A673 (cell line): ENCODE results near the gene PUM1. TPM values are rescaled to one million over a fixed set of nuclear protein-coding genes. Genes with fewer than 3 reads are reported as not detected.
A peak's percentile ranks its signal among the peaks of the same experiment; 100 is the strongest.

Source experiments
- Bru-seq: library from RNA; stranded (reverse); fragments of 400-500 nt; gene quantifications from one replicate; lab custom pipeline; 2021; lab: Mats Ljungman, UMichigan
- BruChase-seq, 2 experiments: library from RNA; stranded (reverse); fragments of 400-500 nt; gene quantifications; one replicate each; lab custom pipeline; 2021; lab: Mats Ljungman, UMichigan
- BruUV-seq: library from RNA; stranded (reverse); fragments of 400-500 nt; replicated peaks from 2 replicates; lab custom pipeline; 2021; lab: Mats Ljungman, UMichigan
- CTCF ChIA-PET: fragments of 300-600 bp; sonication (Branson Sonifier 250); formaldehyde crosslinking; loops from one replicate; lab custom pipeline; 2022; ENCODE audit warnings: antibody characterized with exemption; lab: Charles Lee
- POLR2A ChIA-PET: fragments of 300-600 bp; sonication (Branson Sonifier 250); formaldehyde crosslinking; loops from one replicate; lab custom pipeline; 2022; ENCODE audit warnings: antibody characterized with exemption; ENCODE audit not compliant: low non-redundant PET; lab: Charles Lee
- DNase-seq: peaks from one replicate; pipeline ENCODE4 v3.0.0-alpha.2; 2015; ENCODE audit warnings: low spot score
- H3K27ac ChIP-seq: fragments of 200-600 bp; sonication (generic); 2 replicates; pipeline ENCODE4 v1.5.1; 2016; ENCODE audit warnings: mixed run types, low read depth, mild to moderate bottlenecking, mixed read lengths, antibody characterized with exemption, low read length; ENCODE audit not compliant: poor library complexity, severe bottlenecking
- H3K27me3 ChIP-seq: fragments of 200-600 bp; sonication (generic); replicated peaks from 2 replicates; pipeline ENCODE4 v1.6.1; 2017; ENCODE audit warnings: mixed run types, low read depth, mild to moderate bottlenecking, mixed read lengths, antibody characterized with exemption, low read length; ENCODE audit not compliant: insufficient read depth, poor library complexity
- H3K36me3 ChIP-seq: fragments of 200-600 bp; sonication (generic); 2 replicates; pipeline ENCODE4 v1.6.1; 2016; ENCODE audit warnings: mixed run types, mild to moderate bottlenecking, mixed read lengths, antibody characterized with exemption, low read length; ENCODE audit not compliant: insufficient read depth, poor library complexity, severe bottlenecking
- H3K4me1 ChIP-seq: fragments of 200-600 bp; sonication (generic); 2 replicates; pipeline ENCODE4 v1.6.1; 2017; ENCODE audit warnings: mixed run types, mild to moderate bottlenecking, mixed read lengths, antibody characterized with exemption, low read length; ENCODE audit not compliant: insufficient read depth, poor library complexity, severe bottlenecking
- H3K4me3 ChIP-seq: fragments of 200-600 bp; sonication (generic); 2 replicates; pipeline ENCODE4 v1.5.1; 2016; ENCODE audit warnings: low read depth, mixed run types, mild to moderate bottlenecking, mixed read lengths, low read length; ENCODE audit not compliant: poor library complexity, severe bottlenecking
- H3K9me3 ChIP-seq: fragments of 200-600 bp; sonication (generic); 2 replicates; pipeline ENCODE4 v1.6.1; 2016; ENCODE audit warnings: mixed run types, low read depth, mild to moderate bottlenecking, mixed read lengths, antibody characterized with exemption, low read length; ENCODE audit not compliant: poor library complexity, severe bottlenecking
- EZH2 ChIP-seq: fragments of 200-600 bp; sonication (generic); IDR thresholded peaks from 2 replicates; pipeline ENCODE4 v1.6.1; 2017; ENCODE audit warnings: borderline replicate concordance, low read depth, mild to moderate bottlenecking, mixed read lengths, antibody characterized with exemption, low read length; ENCODE audit not compliant: poor library complexity, severe bottlenecking
- intact Hi-C: fragments of 100-400 bp; cut with micrococcal nuclease; formaldehyde crosslinking; loops from one replicate; pipeline ENCODE4 v1.10.0; 2022; ENCODE audit not compliant: unreplicated experiment
- long read RNA-seq: library from polyadenylated mRNA; stranded (forward); transcript quantifications from one replicate; pipeline ENCODE4 v2.0.0, GENCODE V29; 2022
- total RNA-seq: library from RNA; stranded (reverse); gene quantifications from 2 replicates; pipeline ENCODE4 v1.2.3, GENCODE V29; 2021
- TF ChIP-seq, protein P1 (sequence below): fragments of 300-800, 200-600 bp; sonication (generic); conservative IDR thresholded peaks from 2 replicates; pipeline ENCODE4 v1.5.1; 2017; ENCODE audit warnings: low read depth, mild to moderate bottlenecking, antibody characterized with exemption, low read length, moderate library complexity, mixed read lengths

PUM1 gene, protein sequence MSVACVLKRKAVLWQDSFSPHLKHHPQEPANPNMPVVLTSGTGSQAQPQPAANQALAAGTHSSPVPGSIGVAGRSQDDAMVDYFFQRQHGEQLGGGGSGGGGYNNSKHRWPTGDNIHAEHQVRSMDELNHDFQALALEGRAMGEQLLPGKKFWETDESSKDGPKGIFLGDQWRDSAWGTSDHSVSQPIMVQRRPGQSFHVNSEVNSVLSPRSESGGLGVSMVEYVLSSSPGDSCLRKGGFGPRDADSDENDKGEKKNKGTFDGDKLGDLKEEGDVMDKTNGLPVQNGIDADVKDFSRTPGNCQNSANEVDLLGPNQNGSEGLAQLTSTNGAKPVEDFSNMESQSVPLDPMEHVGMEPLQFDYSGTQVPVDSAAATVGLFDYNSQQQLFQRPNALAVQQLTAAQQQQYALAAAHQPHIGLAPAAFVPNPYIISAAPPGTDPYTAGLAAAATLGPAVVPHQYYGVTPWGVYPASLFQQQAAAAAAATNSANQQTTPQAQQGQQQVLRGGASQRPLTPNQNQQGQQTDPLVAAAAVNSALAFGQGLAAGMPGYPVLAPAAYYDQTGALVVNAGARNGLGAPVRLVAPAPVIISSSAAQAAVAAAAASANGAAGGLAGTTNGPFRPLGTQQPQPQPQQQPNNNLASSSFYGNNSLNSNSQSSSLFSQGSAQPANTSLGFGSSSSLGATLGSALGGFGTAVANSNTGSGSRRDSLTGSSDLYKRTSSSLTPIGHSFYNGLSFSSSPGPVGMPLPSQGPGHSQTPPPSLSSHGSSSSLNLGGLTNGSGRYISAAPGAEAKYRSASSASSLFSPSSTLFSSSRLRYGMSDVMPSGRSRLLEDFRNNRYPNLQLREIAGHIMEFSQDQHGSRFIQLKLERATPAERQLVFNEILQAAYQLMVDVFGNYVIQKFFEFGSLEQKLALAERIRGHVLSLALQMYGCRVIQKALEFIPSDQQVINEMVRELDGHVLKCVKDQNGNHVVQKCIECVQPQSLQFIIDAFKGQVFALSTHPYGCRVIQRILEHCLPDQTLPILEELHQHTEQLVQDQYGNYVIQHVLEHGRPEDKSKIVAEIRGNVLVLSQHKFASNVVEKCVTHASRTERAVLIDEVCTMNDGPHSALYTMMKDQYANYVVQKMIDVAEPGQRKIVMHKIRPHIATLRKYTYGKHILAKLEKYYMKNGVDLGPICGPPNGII
- 135 and 138 TPM in 2 replicates for total RNA-seq
- Bru-seq, nascent RNA = percentile 97 among the genes with signal in this experiment
- BruChase-seq, experiment 1, labeled RNA remaining after a 2-hour chase = percentile 92 among the genes with signal in this experiment
- BruChase-seq, experiment 2, labeled RNA remaining after a 6-hour chase = percentile 86 among the genes with signal in this experiment
- long read RNA-seq, full-length matches to known transcripts = 41 of 143 reads
- long read RNA-seq, partial matches to known transcripts = 22 of 143 reads
- long read RNA-seq, other reads (novel, unspliced or antisense) = 80 of 143 reads

DNA sequence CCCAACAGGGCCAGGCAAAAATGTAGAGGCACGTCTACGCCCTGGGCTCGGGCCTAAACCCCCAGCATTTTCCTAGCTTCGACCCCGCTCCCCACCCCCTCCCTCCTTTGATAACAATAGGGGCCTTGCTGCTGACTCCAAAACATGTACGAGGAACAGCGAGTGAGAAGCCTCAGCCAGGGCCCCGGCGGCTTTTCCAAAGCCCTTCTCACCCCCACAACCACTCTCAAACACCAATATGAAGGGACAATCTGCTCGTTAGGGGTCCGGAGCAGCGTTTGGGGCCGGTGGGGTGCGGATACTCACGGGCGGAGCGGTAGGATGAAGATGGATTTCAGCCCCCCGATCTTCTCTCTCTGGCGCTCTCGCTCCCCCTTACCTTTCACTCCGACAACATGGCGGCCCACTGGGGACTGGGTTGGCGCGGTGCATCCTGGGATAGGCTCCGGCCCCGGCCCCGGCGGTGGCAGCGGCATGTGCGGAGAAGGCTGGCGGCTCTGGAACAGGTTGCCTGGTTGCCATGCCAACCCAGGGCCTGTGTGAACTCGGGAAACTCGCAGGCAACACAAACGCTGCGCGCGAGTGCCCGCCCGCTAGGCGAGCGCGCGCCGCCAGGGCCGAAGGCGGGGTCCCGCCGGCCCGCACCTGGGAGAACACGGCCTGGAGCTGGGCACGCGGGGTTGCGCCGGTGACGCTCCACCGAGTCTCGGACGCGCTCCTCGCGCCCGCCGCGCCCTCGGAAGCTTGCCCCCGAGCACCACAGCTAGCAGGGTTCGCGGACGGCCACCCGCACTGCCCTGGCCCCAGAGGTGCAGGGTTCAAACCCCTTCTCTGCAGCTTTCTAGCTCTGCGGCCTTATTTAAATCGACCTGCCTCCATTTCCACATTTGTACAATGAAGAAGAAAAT is at the start of gene PUM1:
PUM1 (minus strand) TSS at position 408 of the 908 bp plus-strand sequence. CDS start 6,151 bp downstream, outside the sequence.
- TF ChIP-seq EZH2 = no peak
- TF ChIP-seq, protein P1, sequence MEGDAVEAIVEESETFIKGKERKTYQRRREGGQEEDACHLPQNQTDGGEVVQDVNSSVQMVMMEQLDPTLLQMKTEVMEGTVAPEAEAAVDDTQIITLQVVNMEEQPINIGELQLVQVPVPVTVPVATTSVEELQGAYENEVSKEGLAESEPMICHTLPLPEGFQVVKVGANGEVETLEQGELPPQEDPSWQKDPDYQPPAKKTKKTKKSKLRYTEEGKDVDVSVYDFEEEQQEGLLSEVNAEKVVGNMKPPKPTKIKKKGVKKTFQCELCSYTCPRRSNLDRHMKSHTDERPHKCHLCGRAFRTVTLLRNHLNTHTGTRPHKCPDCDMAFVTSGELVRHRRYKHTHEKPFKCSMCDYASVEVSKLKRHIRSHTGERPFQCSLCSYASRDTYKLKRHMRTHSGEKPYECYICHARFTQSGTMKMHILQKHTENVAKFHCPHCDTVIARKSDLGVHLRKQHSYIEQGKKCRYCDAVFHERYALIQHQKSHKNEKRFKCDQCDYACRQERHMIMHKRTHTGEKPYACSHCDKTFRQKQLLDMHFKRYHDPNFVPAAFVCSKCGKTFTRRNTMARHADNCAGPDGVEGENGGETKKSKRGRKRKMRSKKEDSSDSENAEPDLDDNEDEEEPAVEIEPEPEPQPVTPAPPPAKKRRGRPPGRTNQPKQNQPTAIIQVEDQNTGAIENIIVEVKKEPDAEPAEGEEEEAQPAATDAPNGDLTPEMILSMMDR = no peak
- H3K4me3 ChIP-seq = peak within 1 kb of the TSS; percentile 69
- peak within 1 kb of the TSS; percentile 94 for H3K27ac ChIP-seq
- no peaks in the 10 kb centered on the region for H3K9me3 ChIP-seq
- intact Hi-C loops = no loop called here
- BruUV-seq = TSS peak; percentile 71
- ChIA-PET POLR2A (interaction anchor here (0.6 kb wide), 1 partner anchor 159 kb away, joined by 3 read pairs; no protein-coding TSS in a partner anchor), CTCF (no interaction called here)
- H3K36me3 ChIP-seq = no peaks in the 10 kb centered on the region
- H3K4me1 ChIP-seq = peaks cover 3% of the 10 kb centered on the region
- peak; percentile 99 for DNase-seq
- no peaks in the 10 kb centered on the region for H3K27me3 ChIP-seq

DNA sequence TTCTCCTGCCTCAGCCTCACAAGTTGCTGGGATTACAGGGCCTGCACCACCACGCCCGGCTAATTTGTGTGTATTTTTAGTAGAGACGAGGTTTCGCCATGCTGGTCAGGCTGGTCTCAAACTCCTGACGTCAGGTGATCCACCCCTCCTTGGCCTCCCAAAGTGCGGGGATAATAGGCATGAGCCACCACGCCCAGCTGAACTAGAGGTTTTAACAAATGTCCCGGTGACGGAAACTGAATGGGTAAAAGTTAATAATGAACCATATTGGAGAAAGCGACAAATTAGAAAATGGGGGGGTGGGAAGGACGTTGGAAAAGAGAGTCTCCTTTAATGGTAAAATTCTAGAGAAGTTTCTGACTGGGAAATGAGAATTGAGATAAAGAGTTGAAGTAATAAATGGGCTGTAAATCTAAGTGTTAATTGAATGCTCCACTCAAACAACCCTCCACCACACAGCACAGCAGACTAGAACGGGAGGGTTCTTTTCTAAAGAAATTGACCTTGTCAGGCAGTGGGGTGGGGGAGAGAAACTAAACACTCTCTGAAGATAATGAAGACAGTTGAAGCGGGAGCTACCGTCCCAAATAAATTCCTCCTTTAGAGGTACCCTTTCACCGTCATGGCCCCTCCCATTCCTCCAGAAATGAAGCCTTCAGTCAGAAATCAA is 46.9 kb upstream of the PUM1 start:
- Histone ChIP-seq H3K27me3 (no peaks in the 10 kb centered on the region), H3K4me3 (no peak overlapping the region), H3K36me3 (no peaks in the 10 kb centered on the region), H3K9me3 (no peaks in the 10 kb centered on the region), H3K4me1 (peaks cover 5% of the 10 kb centered on the region), H3K27ac (no peak overlapping the region)
- CTCF ChIA-PET = no interaction called here
- no peak for DNase-seq
- TF ChIP-seq, protein P1 = no peak
- intact Hi-C loops = no loop called here
- POLR2A ChIA-PET = no interaction called here
- no TSS peak for BruUV-seq
